Activated CD8-positive, alpha-beta memory T cell treated with anti-CD3 and anti-CD28 coated beads, Interleukin-2, amount 50 U/mL, for 24 hours (primary cell): ENCODE results near the gene PROM1.

Source experiments
- DNase-seq: peaks from one replicate; pipeline ENCODE4 v3.0.0-alpha.2; 2020; ENCODE audit errors: extremely low read depth

Gene PROM1

DNA sequence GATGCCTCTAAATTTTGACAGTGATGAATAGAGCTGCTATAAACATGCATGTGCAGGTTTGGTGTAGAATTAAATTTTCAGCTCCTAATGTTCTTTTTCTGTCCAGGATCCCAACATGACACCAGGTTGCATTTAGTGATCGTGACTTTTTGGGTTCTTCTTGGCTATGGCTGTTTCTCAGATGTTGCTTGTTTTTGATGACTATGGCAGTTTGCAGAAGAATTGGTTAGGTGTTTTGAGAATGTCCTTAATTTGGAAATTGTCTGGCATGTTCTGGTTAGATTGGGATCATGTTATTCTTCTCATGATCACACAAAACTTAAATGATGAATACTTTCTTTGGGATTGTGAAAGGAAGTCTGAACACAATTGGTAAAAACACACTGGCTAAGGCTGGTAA is 141.5 kb downstream of the PROM1 start:
- no peak for DNase-seq

DNA sequence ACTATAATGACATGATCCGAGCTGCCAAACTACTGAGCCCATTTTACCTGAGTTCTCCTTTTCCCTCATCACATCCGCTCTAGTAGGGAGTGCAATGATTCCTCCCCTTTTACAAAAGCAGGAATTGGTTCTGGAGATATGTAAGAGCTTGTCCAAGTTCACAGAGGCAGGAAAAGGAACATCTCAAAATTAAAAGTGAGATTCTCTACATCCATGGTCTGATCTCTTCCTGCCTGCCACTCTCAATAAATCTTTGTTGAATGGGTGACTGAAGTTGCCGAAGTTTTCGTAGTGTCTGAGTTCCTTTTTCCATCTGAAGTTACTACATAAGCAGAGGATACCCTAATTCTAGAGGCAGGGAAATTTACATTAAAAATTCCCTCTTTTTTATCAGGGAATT is 145.2 kb downstream of the PROM1 start, which contains the start of gene FGFBP1:
TSS of gene FGFBP1 (minus strand) at position 101 of the 400 bp plus-strand sequence. CDS start 2,108 bp downstream, outside the sequence.
- DNase-seq = no peak

DNA sequence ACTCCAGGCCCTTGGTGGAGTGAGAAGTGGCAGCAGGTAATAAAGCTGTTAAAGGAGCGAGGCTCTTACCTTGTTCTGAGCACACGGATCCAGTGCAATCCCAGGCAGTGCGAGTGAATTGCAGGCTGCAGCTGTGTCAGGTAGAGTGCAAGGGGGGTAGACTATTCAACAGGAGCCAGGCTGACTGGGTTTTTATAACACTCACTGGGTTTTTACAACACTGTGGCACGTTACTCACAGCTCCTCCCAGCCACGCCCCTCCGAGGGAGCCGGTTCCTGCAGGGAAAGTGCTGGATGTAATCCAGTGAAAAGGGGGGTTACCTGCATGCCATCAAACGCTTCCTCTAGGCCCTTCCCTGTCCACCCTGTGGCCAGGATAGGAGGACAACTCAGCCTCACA is 145.6 kb downstream of the PROM1 start:
- no peak for DNase-seq

DNA sequence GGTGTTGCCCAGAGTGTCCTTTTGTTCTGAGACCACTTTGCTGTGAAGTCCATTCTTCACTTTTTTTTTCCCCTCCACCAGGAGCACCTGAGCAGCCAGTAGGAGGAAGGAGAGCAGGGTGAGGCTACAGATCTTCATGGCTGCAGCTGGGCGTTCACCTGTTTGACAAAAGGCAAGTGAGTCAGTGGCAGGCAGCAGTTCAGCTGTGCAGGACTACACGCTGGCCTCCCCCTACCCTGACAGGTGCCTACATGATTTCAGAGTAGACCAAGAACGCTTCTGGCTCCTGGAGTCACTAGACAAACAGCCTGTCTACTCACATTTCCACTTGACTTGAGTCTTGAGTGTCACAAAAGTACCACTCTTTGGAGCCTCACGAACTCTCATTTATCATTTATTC is 147.3 kb downstream of the PROM1 start:
- DNase-seq = no peak

DNA sequence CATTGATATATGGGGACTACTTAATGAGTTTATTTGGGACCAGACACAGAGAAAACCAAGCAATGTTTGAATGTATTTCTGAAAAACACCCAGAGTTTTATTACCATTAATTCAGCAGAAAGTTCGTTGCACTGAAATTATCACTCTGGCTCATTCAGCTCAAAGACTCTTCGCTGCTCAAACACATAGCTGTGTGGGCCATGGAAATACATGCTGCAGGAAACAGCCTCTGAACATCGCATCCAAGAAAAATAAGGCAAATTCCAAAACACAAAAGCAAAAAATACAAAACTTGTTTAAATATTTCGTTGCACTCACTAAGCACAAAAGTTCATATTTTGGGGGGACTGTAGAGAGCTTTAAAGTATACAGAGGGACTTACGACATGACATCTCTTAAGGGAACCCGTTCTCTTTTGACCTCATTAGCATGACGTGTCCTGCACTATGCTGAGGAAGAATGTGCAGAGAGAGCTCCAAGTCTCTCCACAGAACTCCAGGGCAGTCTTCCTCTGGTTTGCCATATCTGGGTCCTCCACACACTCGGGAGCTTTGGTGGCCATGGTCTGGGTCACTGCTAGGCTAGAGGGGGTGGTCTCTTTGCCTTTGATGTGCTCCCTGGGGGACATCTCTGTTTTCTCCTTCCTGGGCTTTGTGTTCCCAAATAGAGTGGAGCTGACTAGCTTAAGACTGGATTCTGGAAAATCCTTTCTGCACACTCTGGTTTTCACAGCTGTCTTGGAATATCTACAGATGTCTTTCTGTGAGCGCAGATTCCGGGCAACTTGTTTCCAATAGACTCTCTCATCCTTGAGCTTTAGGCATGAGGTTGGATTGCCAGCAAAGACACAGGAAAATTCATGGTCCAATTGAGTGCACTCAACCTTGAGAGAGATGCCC is 148.1 kb downstream of the PROM1 start:
- no peak for DNase-seq

DNA sequence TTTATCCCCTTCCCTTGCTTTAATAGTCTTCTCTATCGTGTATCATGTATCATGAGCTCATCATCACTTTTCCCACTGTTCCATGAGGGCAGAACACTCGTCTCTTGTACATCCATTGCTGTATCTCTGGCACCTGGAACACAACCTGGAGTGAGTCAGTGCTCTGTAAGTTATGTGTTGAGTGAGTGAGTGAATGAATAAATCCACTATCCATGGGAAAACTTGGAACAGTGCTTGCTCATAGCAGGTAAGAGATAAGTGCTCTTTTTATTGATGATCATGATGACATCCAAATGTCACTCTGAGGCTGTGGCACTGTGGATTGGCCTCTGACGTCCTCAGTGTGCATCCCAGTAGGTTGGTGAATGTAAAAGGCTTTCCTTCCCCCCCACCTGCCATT is 149.6 kb downstream of the PROM1 start:
- DNase-seq = no peak

DNA sequence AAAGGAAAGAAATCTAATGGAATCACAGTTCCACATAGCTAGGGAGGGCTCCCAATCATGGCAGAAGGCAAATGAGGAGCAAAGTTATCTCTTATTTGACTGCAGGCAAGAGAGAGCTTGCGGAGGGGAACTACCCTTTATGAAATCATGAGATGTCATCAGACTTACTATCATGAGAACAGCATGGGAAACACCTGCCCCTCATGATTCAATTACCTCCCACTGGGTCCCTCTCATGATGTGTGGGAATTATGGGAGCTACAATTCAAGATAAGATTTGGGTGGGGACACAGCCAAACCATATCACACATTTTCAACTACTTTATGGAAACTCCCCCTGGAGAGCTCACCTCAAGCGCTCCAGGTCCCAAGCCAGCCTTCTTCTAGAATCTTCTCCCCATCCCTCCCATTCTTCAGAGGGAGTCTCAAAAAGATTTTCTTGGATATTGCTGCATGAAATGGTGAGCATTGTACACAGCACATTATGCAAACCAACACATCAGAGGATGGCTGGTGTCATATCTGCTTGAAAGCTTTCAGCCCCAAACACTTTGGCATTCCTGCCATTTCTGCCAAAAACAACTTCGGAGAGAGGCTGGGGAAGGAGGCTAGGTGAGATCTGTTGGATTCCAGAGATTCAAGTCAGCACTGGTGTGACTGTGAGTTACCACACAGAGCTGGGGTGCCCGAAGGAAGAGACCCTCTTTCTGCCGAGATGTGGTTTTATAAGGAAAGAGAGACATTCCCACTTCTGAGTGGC is 152.2 kb downstream of the PROM1 start:
- DNase-seq = no peak

DNA sequence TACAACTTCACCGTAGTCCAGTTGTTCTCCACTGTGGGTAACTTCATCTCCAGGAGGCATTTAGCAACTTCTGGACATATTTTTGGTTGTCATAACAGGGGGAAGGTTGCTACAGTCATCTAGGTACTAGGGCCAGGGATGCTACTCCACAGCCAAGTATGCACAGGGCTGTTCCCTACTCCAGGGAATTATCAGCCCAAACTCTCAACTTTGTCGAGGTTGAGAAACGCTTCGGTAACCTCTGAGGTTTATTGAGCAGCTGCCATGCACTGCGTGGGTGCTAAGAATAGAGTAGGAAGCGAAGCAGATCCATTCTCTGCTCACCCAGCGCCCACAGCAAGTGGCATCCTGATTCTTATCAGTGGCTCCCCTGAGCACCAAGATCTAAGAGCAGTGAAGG is 153.5 kb downstream of the PROM1 start:
- no peak for DNase-seq

DNA sequence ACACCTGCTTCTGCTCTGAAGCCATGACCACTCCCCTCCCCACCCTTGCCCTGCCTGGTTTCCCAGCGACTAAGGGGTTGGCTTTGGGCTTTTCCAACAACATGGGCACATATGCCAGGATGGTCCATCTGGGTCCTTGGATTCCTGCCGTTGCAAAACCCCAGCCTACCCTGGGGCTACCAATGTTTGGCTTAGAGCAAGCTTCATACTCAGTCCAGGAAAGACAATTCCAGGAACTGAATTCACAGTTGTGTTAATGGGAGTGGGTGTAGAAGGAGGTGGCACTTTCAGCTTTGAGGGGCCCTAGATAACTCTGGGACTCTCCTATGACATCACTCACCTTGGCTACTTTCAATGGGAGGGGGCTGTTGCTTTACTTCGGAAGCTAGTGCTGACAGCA is 154.3 kb downstream of the PROM1 start:
- DNase-seq = no peak

DNA sequence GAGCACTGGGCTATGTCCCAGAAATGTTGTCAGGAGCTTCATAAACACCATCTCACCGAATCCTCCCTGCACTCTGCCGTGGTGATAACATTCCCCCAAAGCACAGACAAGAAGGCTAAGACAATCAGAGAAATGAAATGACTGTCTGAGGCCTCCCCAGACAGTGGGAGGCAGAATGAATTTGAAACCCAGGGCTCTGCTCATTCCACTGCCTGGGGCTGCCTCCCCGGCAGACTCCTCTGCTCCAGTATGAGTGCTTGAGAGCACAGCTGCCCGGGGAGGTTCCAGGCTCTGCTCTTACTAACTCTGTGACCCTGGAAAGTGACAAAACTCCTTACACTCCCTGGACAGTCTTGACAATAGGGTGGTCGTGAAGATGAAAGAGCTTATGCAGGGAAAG is 154.9 kb downstream of the PROM1 start:
- no peak for DNase-seq

DNA sequence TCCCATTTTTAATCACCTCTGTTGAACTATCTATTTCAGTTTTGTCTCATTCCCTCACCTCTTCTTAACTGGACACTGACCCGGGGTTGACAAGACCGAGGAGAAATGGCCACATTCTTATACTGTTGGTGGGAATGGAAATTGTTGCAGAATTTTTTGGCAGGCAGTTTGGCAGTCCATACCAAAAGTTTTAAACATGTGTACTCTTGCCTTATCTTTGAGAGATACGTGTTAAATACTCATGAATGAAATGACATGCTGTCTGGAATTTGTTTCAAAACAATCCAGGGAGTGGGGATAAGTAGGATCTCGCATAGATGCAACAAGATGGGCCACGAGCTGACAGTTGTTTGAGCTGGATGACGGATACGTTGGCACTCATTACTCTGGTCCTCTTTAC is 157.3 kb downstream of the PROM1 start:
- DNase-seq = no peak

DNA sequence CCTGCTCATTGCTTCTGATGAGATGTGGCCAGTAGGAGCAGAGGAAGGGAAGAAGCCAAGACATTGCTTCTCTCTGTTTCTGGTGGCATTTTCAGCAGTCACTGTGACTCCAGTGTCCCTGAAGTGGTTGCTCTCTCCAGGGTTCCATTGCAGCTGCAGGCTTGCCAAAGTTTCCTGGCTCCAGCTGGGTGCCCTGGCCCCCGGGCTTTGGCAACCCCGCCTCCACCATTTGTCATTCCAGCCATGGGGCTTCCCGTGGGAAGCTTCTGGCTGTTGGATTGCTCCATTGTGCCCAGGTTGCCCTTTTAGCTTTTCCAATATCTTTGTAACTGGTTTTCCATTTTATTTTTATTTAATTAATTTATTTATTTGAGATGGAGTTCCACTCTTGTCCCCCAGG is 158.0 kb downstream of the PROM1 start:
- DNase-seq = no peak

DNA sequence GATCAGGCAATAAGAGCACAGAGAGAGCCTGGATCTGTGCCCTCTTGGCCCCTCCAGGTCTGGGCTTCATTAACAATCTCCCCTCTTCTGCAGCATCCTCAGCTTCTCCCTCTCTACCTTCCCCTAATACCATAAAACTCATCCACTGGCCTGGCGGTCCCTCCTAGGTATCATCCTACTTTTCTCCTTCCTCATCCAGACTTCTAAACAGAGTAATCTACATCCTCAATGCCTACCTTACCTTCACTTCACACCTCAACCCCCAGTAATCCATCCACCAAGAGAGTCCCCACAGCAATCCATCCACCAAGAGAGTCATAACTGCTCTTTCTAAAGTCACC is 162.3 kb downstream of the PROM1 start:
- DNase-seq = no peak

DNA sequence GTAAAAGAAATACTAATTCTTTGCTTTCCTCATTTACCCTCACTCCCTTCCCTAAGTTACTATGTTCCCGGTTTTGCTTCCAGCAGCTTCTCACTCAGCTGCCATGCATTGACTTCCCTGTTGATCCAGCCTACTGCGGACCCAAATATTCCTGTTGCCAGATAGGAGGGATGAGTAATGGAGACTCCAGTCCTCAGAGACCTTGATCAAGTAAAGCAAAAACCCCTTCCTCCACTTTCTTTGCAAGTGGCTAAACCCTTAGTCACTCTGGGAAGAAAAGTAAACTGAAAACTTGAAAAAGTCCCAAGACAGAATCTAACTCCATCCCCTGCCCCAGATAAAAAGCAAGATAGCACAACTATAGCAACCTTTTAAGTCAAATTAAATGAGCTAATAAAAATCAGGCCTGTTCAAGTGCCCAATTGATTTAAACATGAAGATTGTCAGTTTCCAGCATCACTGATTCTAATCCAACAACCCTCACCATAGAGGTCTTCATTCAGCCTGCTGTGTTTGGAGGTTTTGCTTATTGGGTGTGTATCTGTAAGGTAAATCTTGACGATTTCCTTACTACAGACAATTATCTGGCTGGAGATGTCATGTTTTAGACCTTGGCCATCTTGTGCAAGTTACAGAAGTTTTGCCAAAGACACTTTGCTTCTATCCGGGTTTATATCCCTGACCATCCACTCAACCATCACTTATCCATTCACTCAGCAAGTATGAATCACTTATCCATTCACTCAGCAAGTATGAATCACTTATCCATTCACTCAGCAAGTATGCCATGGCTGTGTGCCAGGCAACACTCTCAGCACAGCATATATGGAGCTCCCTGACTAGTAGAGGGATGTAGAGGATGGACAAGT is 162.9 kb downstream of the PROM1 start:
- no peak for DNase-seq

DNA sequence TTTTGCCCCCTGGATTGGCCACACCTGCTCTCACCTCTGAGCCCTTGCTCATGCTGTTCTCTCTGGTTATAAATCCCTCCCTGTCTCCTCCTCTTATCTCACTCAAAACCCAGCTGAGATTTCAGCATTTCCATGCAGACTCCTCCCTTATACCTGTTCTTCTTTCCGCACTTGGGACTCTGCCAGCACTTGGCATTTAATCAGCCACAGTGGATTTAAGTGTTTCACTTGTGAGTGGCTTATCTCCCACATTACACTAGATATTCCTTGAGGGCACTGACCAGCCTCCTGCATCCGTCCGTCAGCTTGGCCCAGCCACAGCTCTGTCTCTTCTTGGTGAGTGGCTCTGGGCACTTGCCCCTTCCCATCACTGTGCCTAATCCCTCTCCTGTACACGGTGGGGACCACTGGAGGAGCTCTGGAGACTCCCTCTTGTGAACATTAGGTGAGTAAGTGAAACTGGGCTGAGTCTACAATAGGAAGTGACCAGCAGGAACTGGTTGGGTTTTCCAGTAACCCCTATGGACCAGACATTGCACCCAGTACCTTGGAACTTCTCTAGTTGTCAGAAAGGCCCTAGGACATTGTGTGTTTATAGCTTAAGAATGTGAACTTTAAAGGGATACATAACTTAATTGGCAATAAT is 165.2 kb downstream of the PROM1 start:
- DNase-seq = no peak
